Fibroblast of the aortic adventitia (primary cell): ENCODE results near the gene COX17. TPM values are rescaled to one million over a fixed set of nuclear protein-coding genes. Genes with fewer than 3 reads are reported as not detected.

Source experiments
- DNase-seq: peaks from one replicate; pipeline ENCODE4 v3.0.0-alpha.2; 2010; ENCODE audit warnings: low read depth
- H3K4me3 ChIP-seq: 2 replicates; pipeline ENCODE4 v1.5.1; 2011; ENCODE audit warnings: low read depth, mild to moderate bottlenecking, control low read depth, low read length, moderate library complexity
- CTCF ChIP-seq: IDR thresholded peaks from 2 replicates; pipeline ENCODE4 v1.5.1; 2011; ENCODE audit warnings: mild to moderate bottlenecking, low read length, control low read depth, inconsistent platforms; ENCODE audit not compliant: insufficient read depth
- total RNA-seq: library from RNA; depleted of rRNA; stranded (reverse); fragments of >200 nt; gene quantifications from 2 replicates; pipeline ENCODE4 v1.2.3, GENCODE V29; 2012; ENCODE audit warnings: low replicate concordance

COX17 gene
- total RNA-seq, 1 donor, result 17.0 TPM

- TF ChIP-seq CTCF, result no peak
- H3K4me3 ChIP-seq, result no peak overlapping the region
- DNase-seq, result no peak
Observed at GRCh38 chr3:119632216-119632615, 45.0 kb downstream of the COX17 start.

- H3K4me3 ChIP-seq, result no peak overlapping the region
- TF ChIP-seq CTCF, result no peak
- DNase-seq, result peak; percentile 46
Observed at GRCh38 chr3:119631516-119631915, 45.7 kb downstream of the COX17 start.

- TF ChIP-seq CTCF, result no peak
- peak; percentile 79 for DNase-seq
- no peak overlapping the region for H3K4me3 ChIP-seq
Observed at GRCh38 chr3:119630880-119631329, 46.3 kb downstream of the COX17 start.

- peak; percentile 90 for DNase-seq
Observed at GRCh38 chr3:119630128-119630879, 46.9 kb downstream of the COX17 start.

GRCh38 chr3:119628816-119629445, 48.3 kb downstream of the COX17 start:
- no peak for TF ChIP-seq CTCF
- no peak overlapping the region for H3K4me3 ChIP-seq
- DNase-seq, result peak; percentile 50

More at GRCh38 chr3:119630128-119630879, 46.9 kb downstream of the COX17 start:
- TF ChIP-seq CTCF, result no peak
- H3K4me3 ChIP-seq, result no peak overlapping the region

- TF ChIP-seq CTCF, result no peak
- no peak overlapping the region for H3K4me3 ChIP-seq
- DNase-seq, result no peak
Observed at GRCh38 chr3:119628390-119628789, 48.8 kb downstream of the COX17 start.
